T-cell (primary cell): ENCODE measurements around the gene MYOD1. TPM values are rescaled to one million over a fixed set of nuclear protein-coding genes. Genes with fewer than 3 reads are reported as not detected.

Experiments used
- ATAC-seq, 4 experiments: fragments of 200-7000 bp in 3 of 4; fragments of 150-1000 bp in 1 of 4; cut with Tn5 transposase; replicated peaks in 1 of 4; 1 replicate in 3 of 4; 2 replicates in 1 of 4; pipeline ENCODE4 v1.10.0; 2021; ENCODE audit warnings: moderate library complexity in 3 of 4, mild to moderate bottlenecking in 2 of 4, moderate number of reproducible peaks in 1 of 4
- CTCF ChIA-PET, 2 donors: fragments of 300-600 bp; sonication (Branson Sonifier 250); formaldehyde crosslinking; loops; one replicate each; lab custom pipeline; 2022; ENCODE audit warnings: antibody characterized with exemption in 2 of 2; lab: Charles Lee
- POLR2A ChIA-PET, 2 donors: fragments of 300-600 bp; sonication (Branson Sonifier 250); formaldehyde crosslinking; loops; one replicate each; lab custom pipeline; 2022; ENCODE audit warnings: antibody characterized with exemption in 2 of 2; lab: Charles Lee
- DNase-seq, 35 experiments: peaks; one replicate each; pipeline versions ENCODE4 v3.0.0 to v3.0.0-alpha.2; 2013 to 2023
- H3K27ac ChIP-seq: one replicate; pipeline ENCODE4 v1.5.1; 2013; ENCODE audit warnings: low read length
- H3K27me3 ChIP-seq, 2 experiments: replicated peaks in 1 of 2; 1 replicate in 1 of 2; 2 replicates in 1 of 2; pipeline versions ENCODE4 v1.6.1 to v1.7.0; 2013; ENCODE audit warnings: low read length in 1 of 2, mixed read lengths in 1 of 2; ENCODE audit not compliant: control insufficient read depth in 2 of 2, insufficient read depth in 2 of 2; ENCODE audit errors: extremely low read depth in 1 of 2
- H3K36me3 ChIP-seq, 2 donors: 1 replicate in 1 of 2; 2 replicates in 1 of 2; pipeline versions ENCODE4 v1.6.1 to v1.7.0; 2013; ENCODE audit warnings: low read length in 1 of 2; ENCODE audit not compliant: control insufficient read depth in 2 of 2, insufficient read depth in 1 of 2; ENCODE audit errors: extremely low read depth in 1 of 2
- H3K4me1 ChIP-seq, 2 experiments: 1 replicate in 1 of 2; 2 replicates in 1 of 2; pipeline versions ENCODE4 v1.6.1 to v1.7.0; 2013; ENCODE audit warnings: low read length in 2 of 2, mixed read lengths in 1 of 2; ENCODE audit not compliant: insufficient read depth in 2 of 2, control insufficient read depth in 1 of 2; ENCODE audit errors: extremely low read depth in 1 of 2
- H3K4me3 ChIP-seq, 2 donors: 1 replicate in 1 of 2; 2 replicates in 1 of 2; pipeline versions ENCODE4 v1.5.1 to v1.7.0; 2013; ENCODE audit warnings: mild to moderate bottlenecking in 2 of 2, low read length in 1 of 2, moderate library complexity in 1 of 2; ENCODE audit not compliant: control insufficient read depth in 1 of 2; ENCODE audit errors: extremely low read depth in 1 of 2
- H3K9me3 ChIP-seq: 2 replicates; pipeline ENCODE4 v1.7.0; 2013
- H3K27ac Mint-ChIP-seq, 2 donors: one replicate each; pipeline ENCODE4 v1.8.0; 2020 to 2021; ENCODE audit warnings: mild to moderate bottlenecking in 2 of 2, mixed read lengths in 2 of 2
- H3K27me3 Mint-ChIP-seq, 2 donors: one replicate each; pipeline ENCODE4 v1.8.0; 2021 to 2022; ENCODE audit warnings: mixed read lengths in 2 of 2
- H3K36me3 Mint-ChIP-seq: one replicate; pipeline ENCODE4 v1.8.0; 2021; ENCODE audit warnings: mixed read lengths
- H3K4me1 Mint-ChIP-seq, 3 donors: one replicate each; pipeline ENCODE4 v1.8.0; 2020 to 2022; ENCODE audit warnings: mixed read lengths in 3 of 3, mild to moderate bottlenecking in 1 of 3
- H3K4me3 Mint-ChIP-seq, 3 donors: one replicate each; pipeline ENCODE4 v1.8.0; 2020 to 2022; ENCODE audit warnings: mild to moderate bottlenecking in 3 of 3, mixed read lengths in 3 of 3, moderate library complexity in 3 of 3
- H3K9me3 Mint-ChIP-seq, 3 donors: one replicate each; pipeline ENCODE4 v1.8.0; 2020 to 2022; ENCODE audit warnings: mixed read lengths in 3 of 3
- WGBS: methylation state at CpG from one replicate; pipeline ENCODE4 v1.1.5; 2013; ENCODE audit warnings: missing lambda C conversion rate; ENCODE audit not compliant: insufficient coverage; 5-methylcytosine and 5-hydroxymethylcytosine counted together
- total RNA-seq, 35 experiments: library from RNA in 6 of 35; stranded (reverse) in 6 of 35; fragments of 120-200 nt in 1 of 35; gene quantifications; one replicate each; pipeline versions ENCODE4 v1.2.1 to v1.2.4 and lab custom pipeline; 2013 to 2026

MYOD1 gene
- total RNA-seq, 5 donors from 2014 or later (not counting 1 experiment from before 2014, with no cell fraction given) = not detected

DNA sequence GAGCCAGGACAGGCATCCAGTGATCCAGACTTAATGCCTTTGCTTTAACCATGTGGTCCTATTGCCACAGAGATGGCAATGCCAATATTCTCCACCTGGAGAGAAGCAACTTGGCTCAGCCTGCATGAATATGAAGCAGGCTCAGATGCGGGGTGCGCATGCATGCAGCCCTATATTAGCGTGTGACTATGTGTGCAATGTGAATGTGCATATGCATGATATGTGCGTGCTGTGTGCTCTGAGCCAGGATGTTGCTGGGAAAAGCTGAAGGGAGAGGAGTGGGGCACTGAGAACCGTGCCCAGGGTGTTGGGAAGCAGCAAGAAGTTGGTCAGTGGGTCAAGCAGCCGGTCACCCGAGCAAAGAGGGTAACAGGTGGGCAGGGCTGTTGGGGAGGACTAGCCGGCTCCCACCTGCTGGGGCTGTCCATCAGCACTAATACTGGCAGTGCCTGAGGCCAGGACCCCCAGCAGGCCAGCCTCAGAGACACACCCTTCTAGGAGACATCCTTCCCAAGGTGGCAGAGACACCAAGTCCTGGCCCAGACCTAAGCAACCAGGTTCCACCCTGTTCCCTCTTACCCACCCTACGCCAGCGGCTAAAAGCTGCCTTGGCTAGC, 24.8 kb upstream of the MYOD1 start:
- Histone ChIP-seq H3K4me1 (no peaks in the 10 kb centered on the region), H3K9me3 (no peaks in the 10 kb centered on the region), H3K27ac (no peak overlapping the region), H3K27me3 (peaks cover 7 to 41% of the 10 kb centered on the region in 2 experiments), H3K4me3 (no peak overlapping the region), H3K36me3 (no peaks in the 10 kb centered on the region)
- Mint-ChIP-seq H3K36me3 (no peaks in the 10 kb centered on the region), H3K27ac (no peak overlapping the region), H3K4me1 (peaks cover 0 to 5% (median 2%) of the 10 kb centered on the region in 3 donors), H3K4me3 (no peak overlapping the region), H3K27me3 (peaks cover 55 to 61% of the 10 kb centered on the region in 2 donors), H3K9me3 (no peaks in the 10 kb centered on the region)
- POLR2A ChIA-PET = no interaction called here
- no peak for DNase-seq
- 77% methylated on average over 7 of the region's 10 CpGs for WGBS
- CTCF ChIA-PET = no interaction called here
- no peak for ATAC-seq

DNA sequence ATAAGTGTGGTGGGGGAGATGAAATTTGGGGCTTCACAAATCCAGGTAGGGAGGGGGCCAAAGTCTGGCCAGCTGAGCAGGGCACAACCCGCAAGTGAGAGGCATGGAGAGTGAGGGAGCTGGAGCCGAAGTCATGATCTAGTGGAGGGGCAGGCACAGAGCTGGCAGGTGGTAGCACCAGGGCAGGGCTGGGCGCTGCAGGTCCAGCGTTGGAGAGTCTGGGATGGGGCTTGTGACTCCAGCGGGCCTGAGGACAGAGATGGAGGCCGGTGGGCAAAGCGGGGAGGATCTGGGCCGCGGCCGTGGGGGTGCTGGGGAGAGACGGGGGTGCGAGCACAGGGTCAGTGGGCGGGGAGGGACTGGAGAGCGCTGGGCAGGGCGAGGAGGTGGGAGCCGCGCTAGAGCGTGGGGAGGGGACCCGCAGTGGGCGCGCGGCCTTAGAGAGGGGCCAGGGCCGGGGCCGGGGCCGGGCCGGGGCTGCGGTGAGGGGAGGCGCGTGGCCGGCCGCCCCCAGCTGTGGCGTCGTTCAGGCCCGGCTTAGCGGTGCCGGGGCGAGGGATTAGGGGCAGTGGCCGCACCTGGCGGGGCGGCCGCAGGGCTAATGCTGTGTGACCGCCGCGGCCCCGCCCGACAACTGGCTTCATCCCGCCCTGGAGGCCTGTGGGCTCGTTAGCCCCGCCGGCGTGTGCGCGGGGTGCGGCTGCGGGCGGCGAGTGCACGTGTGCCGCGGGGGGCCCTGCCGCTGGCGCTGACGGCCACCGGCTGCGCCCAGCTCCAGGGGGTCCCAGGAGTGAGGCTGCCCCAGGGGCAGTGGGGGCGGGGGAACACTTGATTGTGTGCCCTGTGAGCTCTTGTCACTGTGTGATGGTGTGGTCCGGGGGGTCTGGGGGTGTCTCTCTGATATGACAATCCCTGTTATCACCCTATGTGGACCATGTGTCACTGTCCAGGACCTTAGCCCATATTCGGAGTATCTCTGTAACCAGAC, 23.6 kb upstream of the MYOD1 start:
- POLR2A ChIA-PET = no interaction called here
- Mint-ChIP-seq H3K4me3 (no peak overlapping the region), H3K4me1 (peaks cover 0 to 5% (median 2%) of the 10 kb centered on the region in 3 donors), H3K27ac (no peak overlapping the region), H3K36me3 (no peaks in the 10 kb centered on the region), H3K27me3 (peaks cover 55 to 61% of the 10 kb centered on the region in 2 donors), H3K9me3 (no peaks in the 10 kb centered on the region)
- Histone ChIP-seq H3K36me3 (no peaks in the 10 kb centered on the region), H3K4me3 (no peak overlapping the region), H3K27ac (no peak overlapping the region), H3K9me3 (no peaks in the 10 kb centered on the region), H3K27me3 (peaks cover 5 to 44% of the 10 kb centered on the region in 2 experiments), H3K4me1 (no peaks in the 10 kb centered on the region)
- CTCF ChIA-PET = no interaction called here
- ATAC-seq (no peak), DNase-seq (no peak)
- 11% methylated on average over 63 of the region's 68 CpGs for WGBS

DNA sequence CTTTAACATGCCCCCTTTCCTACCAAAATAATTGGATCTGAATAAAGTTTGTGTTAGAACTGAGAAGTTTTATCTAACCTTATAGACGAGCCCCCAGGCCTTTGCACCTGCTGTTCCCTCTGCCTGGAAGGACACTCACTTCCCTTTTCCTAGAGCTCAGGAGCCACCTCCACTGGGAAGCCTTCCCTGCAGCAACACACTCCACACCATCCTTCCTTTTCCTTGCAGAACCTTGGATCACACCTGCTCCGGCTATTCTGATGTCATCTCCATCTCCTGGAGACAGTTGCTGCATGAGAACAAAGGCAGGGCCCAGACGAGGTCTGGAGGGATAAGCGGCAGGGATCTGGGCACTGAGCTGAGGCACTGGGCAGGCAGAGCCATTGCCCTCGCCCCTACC, 22.6 kb upstream of the MYOD1 start:
- DNase-seq (no peak), ATAC-seq (no peak)
- H3K9me3 ChIP-seq = no peaks in the 10 kb centered on the region
- H3K4me3 Mint-ChIP-seq = no peak overlapping the region
- H3K36me3 ChIP-seq = no peaks in the 10 kb centered on the region
- CTCF ChIA-PET = no interaction called here
- H3K4me1 ChIP-seq = no peaks in the 10 kb centered on the region
- POLR2A ChIA-PET = no interaction called here
- H3K4me1 Mint-ChIP-seq = peaks cover 0 to 5% (median 2%) of the 10 kb centered on the region in 3 donors
- no peak overlapping the region for H3K27ac ChIP-seq
- peaks cover 47 to 58% of the 10 kb centered on the region in 2 donors for H3K27me3 Mint-ChIP-seq
- H3K9me3 Mint-ChIP-seq = no peaks in the 10 kb centered on the region
- H3K27ac Mint-ChIP-seq = no peak overlapping the region
- H3K36me3 Mint-ChIP-seq = no peaks in the 10 kb centered on the region
- H3K4me3 ChIP-seq = no peak overlapping the region
- peaks cover 5 to 44% of the 10 kb centered on the region in 2 experiments for H3K27me3 ChIP-seq
- 73% methylated on average over 4 of the region's 5 CpGs for WGBS

DNA sequence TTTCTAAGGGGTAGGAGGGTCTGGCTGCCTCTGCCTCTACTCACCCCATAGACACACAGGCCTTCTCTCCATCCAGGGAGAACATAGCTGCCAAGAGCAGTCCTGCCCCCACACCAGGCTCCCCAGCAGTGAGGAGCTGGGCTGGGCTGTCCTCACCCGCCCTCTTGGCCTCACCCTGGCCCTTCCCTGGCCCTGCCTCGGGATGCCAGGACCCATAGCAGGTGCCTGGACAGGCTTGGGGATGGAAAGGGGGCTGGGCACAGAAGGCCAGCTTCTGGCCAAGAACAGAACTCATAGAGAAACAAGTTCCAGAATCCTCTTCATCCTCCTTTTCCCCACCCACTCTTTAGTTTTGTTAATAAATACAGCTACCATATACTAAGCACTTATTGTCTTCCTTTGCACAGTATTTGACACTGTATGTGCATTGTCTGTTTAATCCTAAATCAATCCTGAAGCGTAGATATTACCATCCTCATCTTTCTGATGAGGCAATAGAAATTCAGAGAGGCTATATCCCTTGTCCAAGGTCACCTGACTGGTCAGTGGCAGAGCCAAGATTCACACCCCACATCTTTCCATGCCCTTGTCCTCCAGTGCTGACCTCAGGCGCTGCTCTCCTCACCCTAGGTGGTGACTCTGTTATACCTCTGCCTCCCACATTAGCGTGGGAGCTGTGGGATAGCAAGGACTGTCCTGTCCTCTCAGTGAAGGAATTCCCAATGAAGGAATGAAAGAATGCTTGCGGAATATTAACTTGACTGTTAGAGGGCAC, 22.0 kb upstream of the MYOD1 start:
- 33% methylated on average over 1 of the region's 6 CpGs for WGBS
- Histone ChIP-seq H3K36me3 (no peaks in the 10 kb centered on the region), H3K9me3 (no peaks in the 10 kb centered on the region), H3K4me1 (no peaks in the 10 kb centered on the region), H3K27ac (no peak overlapping the region), H3K27me3 (peaks cover 2 to 40% of the 10 kb centered on the region in 2 experiments), H3K4me3 (no peak overlapping the region)
- no peak overlapping the region for H3K27ac Mint-ChIP-seq
- DNase-seq (no peak), ATAC-seq (no peak)
- H3K27me3 Mint-ChIP-seq = peaks cover 43 to 54% of the 10 kb centered on the region in 2 donors
- POLR2A ChIA-PET = no interaction called here
- no peak overlapping the region for H3K4me3 Mint-ChIP-seq
- H3K9me3 Mint-ChIP-seq = no peaks in the 10 kb centered on the region
- CTCF ChIA-PET = no interaction called here
- peaks cover 0 to 5% (median 2%) of the 10 kb centered on the region in 3 donors for H3K4me1 Mint-ChIP-seq
- no peaks in the 10 kb centered on the region for H3K36me3 Mint-ChIP-seq

DNA sequence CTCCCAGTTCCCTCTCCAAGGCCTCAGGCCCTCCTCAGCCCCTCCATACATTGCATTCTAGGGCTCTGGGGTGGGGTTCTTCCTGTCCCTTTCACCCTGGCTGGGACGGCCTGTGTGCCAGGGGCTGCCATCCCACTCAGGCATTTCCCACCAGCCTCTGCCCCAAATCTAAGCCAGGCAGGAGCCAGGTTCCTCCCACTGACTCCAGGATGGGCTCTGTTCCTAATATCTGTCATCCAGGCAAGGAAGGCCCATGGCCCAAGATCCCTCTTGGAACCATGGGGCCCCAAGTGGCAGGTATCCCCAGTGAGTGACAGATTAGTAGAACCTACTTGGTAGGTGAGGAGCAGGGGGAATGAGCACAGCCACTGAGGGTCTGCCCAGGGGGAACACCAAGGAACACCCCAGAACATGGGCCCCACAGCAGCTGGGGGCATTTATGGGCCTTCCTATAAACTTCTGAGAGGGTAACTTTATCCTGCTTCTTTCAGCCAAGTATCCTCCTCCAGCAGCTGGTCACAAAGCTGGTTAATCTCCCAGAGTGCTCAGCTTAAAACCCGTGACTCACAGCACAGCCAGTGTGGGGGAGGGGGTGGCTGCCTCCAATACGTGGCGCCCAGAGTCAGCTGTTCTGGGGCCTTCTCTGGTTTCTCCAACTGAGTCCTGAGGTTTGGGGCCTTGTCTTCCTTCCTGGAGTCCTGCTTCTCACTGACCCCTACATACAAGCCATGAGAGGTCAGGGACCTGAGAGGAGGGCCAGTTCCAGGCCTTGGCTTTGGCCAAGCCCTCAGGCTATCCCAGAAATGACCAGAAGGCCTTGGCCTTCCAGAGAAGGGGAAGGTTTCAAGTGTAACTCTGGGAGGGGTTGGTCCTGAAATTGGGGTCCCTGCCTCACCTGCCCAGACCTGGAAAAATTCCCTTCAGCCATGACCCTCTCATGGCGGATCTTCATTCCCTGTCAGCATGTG, 19.9 kb upstream of the MYOD1 start:
- ATAC-seq (no peak), DNase-seq (no peak)
- H3K9me3 ChIP-seq = no peaks in the 10 kb centered on the region
- POLR2A ChIA-PET = no interaction called here
- H3K4me3 ChIP-seq = no peak overlapping the region
- WGBS = 70% methylated on average over 3 of the region's 5 CpGs
- Mint-ChIP-seq H3K27me3 (peaks cover 31 to 44% of the 10 kb centered on the region in 2 donors), H3K27ac (no peak overlapping the region), H3K4me1 (peaks cover 0 to 5% (median 2%) of the 10 kb centered on the region in 3 donors), H3K4me3 (no peak overlapping the region), H3K9me3 (peaks cover 0 to 8% (median 7%) of the 10 kb centered on the region in 3 donors), H3K36me3 (no peaks in the 10 kb centered on the region)
- H3K27ac ChIP-seq = no peak overlapping the region
- no peaks in the 10 kb centered on the region for H3K36me3 ChIP-seq
- H3K27me3 ChIP-seq = peaks cover 2 to 39% of the 10 kb centered on the region in 2 experiments
- CTCF ChIA-PET = no interaction called here
- no peaks in the 10 kb centered on the region for H3K4me1 ChIP-seq
